GM21576 (cell line): Measurements from ENCODE around the gene TGFB1I1.
"Not testable (repeated sequence)": the region's sequence is repeated elsewhere in the genome, so short reads cannot be mapped to it uniquely, and the experiment has no call there.

Experiments used
- ATAC-seq: cut with Tn5 transposase; IDR thresholded peaks from one replicate; pipeline ENCODE4 v1.9.1; 2021; ENCODE audit warnings: mild to moderate bottlenecking, moderate library complexity; ENCODE audit not compliant: unreplicated experiment

Gene TGFB1I1

GRCh38 chr16:31467858-31468257, 4.1 kb upstream of the TGFB1I1 start:
- no peak for ATAC-seq

- no peak for ATAC-seq
Observed at GRCh38 chr16:31470615-31471014, 1.3 kb upstream of the TGFB1I1 start.

GRCh38 chr16:31471241-31471874, 594 bp upstream of the TGFB1I1 start:
- ATAC-seq: no peak

- no peak for ATAC-seq
Observed at GRCh38 chr16:31472709-31473203, 804 bp downstream of the TGFB1I1 start.

GRCh38 chr16:31473264-31473984, 1.5 kb downstream of the TGFB1I1 start:
- ATAC-seq: no peak

GRCh38 chr16:31474173-31474714, 2.3 kb downstream of the TGFB1I1 start:
- ATAC-seq: no peak

GRCh38 chr16:31474773-31475738, 3.1 kb downstream of the TGFB1I1 start:
- no peak for ATAC-seq

- no peak for ATAC-seq
Observed at GRCh38 chr16:31475946-31476302, 4.0 kb downstream of the TGFB1I1 start.

GRCh38 chr16:31476303-31477219, 4.6 kb downstream of the TGFB1I1 start:
- peak; percentile 67 for ATAC-seq

GRCh38 chr16:31477220-31478216, 5.6 kb downstream of the TGFB1I1 start:
- peak; percentile 27 for ATAC-seq

- ATAC-seq: no peak
Observed at GRCh38 chr16:31478956-31479355, 7.0 kb downstream of the TGFB1I1 start.

- no peak for ATAC-seq
Observed at GRCh38 chr16:31479751-31480150, 7.8 kb downstream of the TGFB1I1 start.

- no peak for ATAC-seq
Observed at GRCh38 chr16:31480851-31481536, 9.0 kb downstream of the TGFB1I1 start.

- no peak for ATAC-seq
Observed at GRCh38 chr16:31483081-31483480, 11.1 kb downstream of the TGFB1I1 start, which contains the start of gene SLC5A2. TSS of gene SLC5A2 (plus strand) at chr16:31483123. CDS start at chr16:31483137, 14 bp downstream.

GRCh38 chr16:31484048-31484447, 12.1 kb downstream of the TGFB1I1 start:
- not testable (repeated sequence) for ATAC-seq

- no peak for ATAC-seq
Observed at GRCh38 chr16:31484491-31485171, 12.7 kb downstream of the TGFB1I1 start.

GRCh38 chr16:31485571-31485970, 13.6 kb downstream of the TGFB1I1 start:
- ATAC-seq: no peak
